ENCODE measurements around the gene CCDC85A.

DNA sequence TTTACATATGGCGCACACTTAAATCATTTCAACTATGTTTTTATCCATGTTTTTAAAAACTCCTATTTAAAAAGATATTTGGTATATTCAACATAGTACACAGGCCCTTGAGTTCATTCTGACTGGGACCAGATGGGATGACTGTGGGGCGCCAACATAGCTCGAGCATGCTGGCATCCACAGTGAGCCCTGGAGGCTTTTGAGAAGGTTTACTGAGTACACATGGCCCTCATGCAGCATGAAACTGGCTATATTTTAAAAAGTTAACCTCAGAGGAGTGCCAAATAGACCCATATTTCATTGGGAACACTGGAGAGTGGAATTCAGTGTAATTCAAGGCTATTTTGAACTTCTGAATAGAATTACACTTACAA lies 83.6 kb downstream of the CCDC85A start:
- TF ChIP-seq, protein P1, sequence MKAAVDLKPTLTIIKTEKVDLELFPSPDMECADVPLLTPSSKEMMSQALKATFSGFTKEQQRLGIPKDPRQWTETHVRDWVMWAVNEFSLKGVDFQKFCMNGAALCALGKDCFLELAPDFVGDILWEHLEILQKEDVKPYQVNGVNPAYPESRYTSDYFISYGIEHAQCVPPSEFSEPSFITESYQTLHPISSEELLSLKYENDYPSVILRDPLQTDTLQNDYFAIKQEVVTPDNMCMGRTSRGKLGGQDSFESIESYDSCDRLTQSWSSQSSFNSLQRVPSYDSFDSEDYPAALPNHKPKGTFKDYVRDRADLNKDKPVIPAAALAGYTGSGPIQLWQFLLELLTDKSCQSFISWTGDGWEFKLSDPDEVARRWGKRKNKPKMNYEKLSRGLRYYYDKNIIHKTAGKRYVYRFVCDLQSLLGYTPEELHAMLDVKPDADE (IDR thresholded peaks at IDR 0.05), result no peak
- TF ChIP-seq, protein P2, sequence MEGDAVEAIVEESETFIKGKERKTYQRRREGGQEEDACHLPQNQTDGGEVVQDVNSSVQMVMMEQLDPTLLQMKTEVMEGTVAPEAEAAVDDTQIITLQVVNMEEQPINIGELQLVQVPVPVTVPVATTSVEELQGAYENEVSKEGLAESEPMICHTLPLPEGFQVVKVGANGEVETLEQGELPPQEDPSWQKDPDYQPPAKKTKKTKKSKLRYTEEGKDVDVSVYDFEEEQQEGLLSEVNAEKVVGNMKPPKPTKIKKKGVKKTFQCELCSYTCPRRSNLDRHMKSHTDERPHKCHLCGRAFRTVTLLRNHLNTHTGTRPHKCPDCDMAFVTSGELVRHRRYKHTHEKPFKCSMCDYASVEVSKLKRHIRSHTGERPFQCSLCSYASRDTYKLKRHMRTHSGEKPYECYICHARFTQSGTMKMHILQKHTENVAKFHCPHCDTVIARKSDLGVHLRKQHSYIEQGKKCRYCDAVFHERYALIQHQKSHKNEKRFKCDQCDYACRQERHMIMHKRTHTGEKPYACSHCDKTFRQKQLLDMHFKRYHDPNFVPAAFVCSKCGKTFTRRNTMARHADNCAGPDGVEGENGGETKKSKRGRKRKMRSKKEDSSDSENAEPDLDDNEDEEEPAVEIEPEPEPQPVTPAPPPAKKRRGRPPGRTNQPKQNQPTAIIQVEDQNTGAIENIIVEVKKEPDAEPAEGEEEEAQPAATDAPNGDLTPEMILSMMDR (conservative IDR thresholded peaks at IDR 0.05; ENCODE audit: low read depth in 2 of 2), result no peak

Data from GM23338 (cell line).